Nephron (organoid): ENCODE results near the gene IGLON5.

Source experiments
- H3K27ac Mint-ChIP-seq, 3 experiments: 2 replicates each; pipeline ENCODE4 v1.8.0; 2020; ENCODE audit warnings: mixed read lengths in 3 of 3, mild to moderate bottlenecking in 2 of 3, moderate library complexity in 1 of 3
- H3K27me3 Mint-ChIP-seq: 2 replicates; pipeline ENCODE4 v1.8.0; 2021; ENCODE audit warnings: low read depth, mild to moderate bottlenecking, moderate library complexity, mixed read lengths
- H3K36me3 Mint-ChIP-seq: 2 replicates; pipeline ENCODE4 v1.8.0; 2020; ENCODE audit warnings: low read depth, mixed read lengths
- H3K4me1 Mint-ChIP-seq: 2 replicates; pipeline ENCODE4 v1.8.0; 2020; ENCODE audit warnings: mixed read lengths
- H3K4me3 Mint-ChIP-seq, 3 experiments: 2 replicates each; pipeline ENCODE4 v1.8.0; 2020; ENCODE audit warnings: mild to moderate bottlenecking in 3 of 3, mixed read lengths in 3 of 3, moderate library complexity in 2 of 3
- H3K9me3 Mint-ChIP-seq: 2 replicates; pipeline ENCODE4 v1.8.0; 2020; ENCODE audit warnings: mixed read lengths
- TF ChIP-seq, protein P1 (sequence below), 3 experiments: fragments of 200-600 bp; sonication (generic); IDR thresholded peaks; one replicate each; pipeline ENCODE4 v1.5.0; 2021; ENCODE audit warnings: antibody characterized with exemption in 3 of 3; ENCODE audit not compliant: unreplicated experiment in 3 of 3

IGLON5 gene

DNA sequence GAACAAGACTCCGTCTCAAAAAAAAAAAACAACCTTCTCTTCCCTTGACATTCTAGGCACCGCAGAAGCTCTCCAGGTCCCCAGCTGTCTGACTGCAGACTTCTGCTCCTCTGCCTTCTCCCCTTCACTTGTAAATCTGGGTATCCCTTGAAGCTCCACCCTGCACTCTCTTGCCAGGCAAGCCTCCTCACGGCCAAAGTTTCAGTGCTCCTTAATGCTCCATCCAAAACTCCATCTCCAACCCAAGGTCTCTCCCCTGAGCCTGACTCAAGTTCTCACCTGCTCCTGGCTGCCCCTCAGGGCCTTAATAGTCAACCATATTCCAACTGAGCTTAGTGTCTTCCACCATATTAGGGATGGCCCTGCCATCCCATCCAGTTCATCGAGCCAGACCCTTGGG lies 58.8 kb downstream of the IGLON5 start:
- TF ChIP-seq, protein P1, sequence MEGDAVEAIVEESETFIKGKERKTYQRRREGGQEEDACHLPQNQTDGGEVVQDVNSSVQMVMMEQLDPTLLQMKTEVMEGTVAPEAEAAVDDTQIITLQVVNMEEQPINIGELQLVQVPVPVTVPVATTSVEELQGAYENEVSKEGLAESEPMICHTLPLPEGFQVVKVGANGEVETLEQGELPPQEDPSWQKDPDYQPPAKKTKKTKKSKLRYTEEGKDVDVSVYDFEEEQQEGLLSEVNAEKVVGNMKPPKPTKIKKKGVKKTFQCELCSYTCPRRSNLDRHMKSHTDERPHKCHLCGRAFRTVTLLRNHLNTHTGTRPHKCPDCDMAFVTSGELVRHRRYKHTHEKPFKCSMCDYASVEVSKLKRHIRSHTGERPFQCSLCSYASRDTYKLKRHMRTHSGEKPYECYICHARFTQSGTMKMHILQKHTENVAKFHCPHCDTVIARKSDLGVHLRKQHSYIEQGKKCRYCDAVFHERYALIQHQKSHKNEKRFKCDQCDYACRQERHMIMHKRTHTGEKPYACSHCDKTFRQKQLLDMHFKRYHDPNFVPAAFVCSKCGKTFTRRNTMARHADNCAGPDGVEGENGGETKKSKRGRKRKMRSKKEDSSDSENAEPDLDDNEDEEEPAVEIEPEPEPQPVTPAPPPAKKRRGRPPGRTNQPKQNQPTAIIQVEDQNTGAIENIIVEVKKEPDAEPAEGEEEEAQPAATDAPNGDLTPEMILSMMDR (IDR thresholded peaks at IDR 0.05; ENCODE audit: unreplicated experiment in 3 of 3) = no peak
- Mint-ChIP-seq H3K27me3 (peaks cover 5% of the 10 kb centered on the region), H3K4me3 (peak overlapping the region; percentile 67 to 81 (median 73)), H3K27ac (peak overlapping the region; percentile 7 to 85 (median 50)), H3K9me3 (no peaks in the 10 kb centered on the region), H3K36me3 (no peaks in the 10 kb centered on the region), H3K4me1 (peaks cover 7% of the 10 kb centered on the region)

DNA sequence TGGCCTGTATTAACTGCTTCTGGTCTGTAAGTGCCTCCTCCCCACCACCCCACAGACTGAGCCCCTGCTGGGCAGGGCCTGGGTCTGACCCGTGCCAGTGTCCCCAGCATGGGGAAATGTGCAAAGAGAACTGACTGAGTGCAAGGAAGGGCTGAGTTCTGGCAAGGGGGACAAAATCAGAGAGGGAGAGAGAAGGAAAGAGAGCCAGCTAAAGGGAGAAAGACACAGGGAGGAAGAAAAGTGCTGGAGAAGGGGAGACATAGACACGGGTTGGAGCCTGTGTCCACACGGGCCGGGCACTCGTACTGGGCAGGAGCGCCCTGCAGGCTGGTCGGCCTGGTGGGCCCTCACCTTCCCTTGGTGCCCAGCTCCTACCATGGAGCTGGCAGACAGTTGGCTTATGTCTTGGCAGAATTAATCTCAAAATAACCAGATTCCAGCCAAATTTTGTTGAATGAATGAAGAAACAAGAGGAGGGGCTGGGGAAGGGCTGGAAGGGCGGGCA lies 59.8 kb downstream of the IGLON5 start:
- TF ChIP-seq, protein P1 (IDR thresholded peaks at IDR 0.05; ENCODE audit: unreplicated experiment in 3 of 3) = no peak
- peak overlapping the region in 2 of 3 experiments; percentile 28 to 81 for H3K4me3 Mint-ChIP-seq
- H3K27me3 Mint-ChIP-seq = peaks cover 5% of the 10 kb centered on the region
- H3K4me1 Mint-ChIP-seq = no peaks in the 10 kb centered on the region
- H3K9me3 Mint-ChIP-seq = no peaks in the 10 kb centered on the region
- no peaks in the 10 kb centered on the region for H3K36me3 Mint-ChIP-seq
- no peak overlapping the region for H3K27ac Mint-ChIP-seq

DNA sequence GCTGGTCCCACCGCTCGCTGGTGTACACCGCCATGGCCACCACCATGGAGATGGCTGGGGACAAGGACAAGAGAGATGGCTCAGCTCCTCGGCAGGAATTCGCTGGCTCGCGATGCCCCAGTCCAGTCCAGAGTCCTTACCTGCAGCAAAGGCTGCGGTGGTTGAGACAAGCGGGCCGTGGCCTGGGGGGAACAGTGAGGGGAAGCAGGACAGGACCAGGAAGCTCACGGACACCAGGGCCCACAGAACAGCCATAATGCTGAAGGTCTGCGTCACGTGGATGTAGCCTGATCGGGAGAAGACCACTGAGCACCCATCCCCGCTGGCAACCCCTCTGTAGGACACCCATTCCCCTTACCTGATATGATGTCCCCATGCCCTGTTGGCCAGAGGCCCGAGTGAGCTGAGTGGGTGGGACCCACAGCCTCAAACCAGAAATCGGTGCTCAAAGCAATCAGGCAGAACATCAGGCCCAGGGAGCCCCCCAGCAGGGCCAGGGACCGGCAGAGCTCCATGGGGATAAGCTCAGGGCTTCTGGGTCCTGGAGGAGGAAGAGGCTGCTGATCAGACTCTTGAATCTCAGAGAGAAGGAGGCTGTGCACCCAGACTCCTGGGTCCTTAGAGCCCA lies 60.7 kb downstream of the IGLON5 start:
- TF ChIP-seq, protein P1 (IDR thresholded peaks at IDR 0.05; ENCODE audit: unreplicated experiment in 3 of 3) = no peak
- Mint-ChIP-seq H3K27ac (no peak overlapping the region), H3K4me1 (no peaks in the 10 kb centered on the region), H3K4me3 (no peak overlapping the region), H3K27me3 (peaks cover 9% of the 10 kb centered on the region), H3K9me3 (no peaks in the 10 kb centered on the region), H3K36me3 (no peaks in the 10 kb centered on the region)

- H3K9me3 Mint-ChIP-seq = no peaks in the 10 kb centered on the region
- no peak within 1 kb of the TSS for H3K27ac Mint-ChIP-seq
- H3K27me3 Mint-ChIP-seq = peaks cover 9% of the 10 kb centered on the region
- no peaks in the 10 kb centered on the region for H3K36me3 Mint-ChIP-seq
- TF ChIP-seq, protein P1 (IDR thresholded peaks at IDR 0.05; ENCODE audit: unreplicated experiment in 3 of 3) = no peak
- H3K4me3 Mint-ChIP-seq = no peak within 1 kb of the TSS
- no peaks in the 10 kb centered on the region for H3K4me1 Mint-ChIP-seq
Measured at GRCh38 chr19:51372649-51373504, 61.4 kb downstream of the IGLON5 start, which contains the start of gene NKG7. Gene NKG7, minus strand, starts transcription at chr19:51372654. Its CDS starts 119 bp downstream, at chr19:51372535.

- no peak overlapping the region for H3K27ac Mint-ChIP-seq
- H3K4me1 Mint-ChIP-seq = no peaks in the 10 kb centered on the region
- TF ChIP-seq, protein P1 (IDR thresholded peaks at IDR 0.05; ENCODE audit: unreplicated experiment in 3 of 3) = no peak
- peaks cover 12% of the 10 kb centered on the region for H3K27me3 Mint-ChIP-seq
- H3K9me3 Mint-ChIP-seq = no peaks in the 10 kb centered on the region
- H3K36me3 Mint-ChIP-seq = no peaks in the 10 kb centered on the region
- no peak overlapping the region for H3K4me3 Mint-ChIP-seq
Measured at GRCh38 chr19:51375504-51376221, 64.2 kb downstream of the IGLON5 start.
